Breast epithelium (tissue), 3 donors: ENCODE data around the gene ARHGEF17.

Source experiments
- POLR2A ChIP-seq: fragments of 450-650 bp; IDR thresholded peaks from one replicate; pipeline ENCODE4 v1.6.1; 2016; ENCODE audit warnings: antibody characterized with exemption, mild to moderate bottlenecking, moderate library complexity
- TF ChIP-seq, protein P1 (sequence below), 3 donors: fragments of 450-650 bp; IDR thresholded peaks; one replicate each; pipeline ENCODE4 v1.5.1; 2016 to 2017; ENCODE audit warnings: antibody characterized with exemption in 3 of 3, mild to moderate bottlenecking in 3 of 3, moderate library complexity in 3 of 3

DNA sequence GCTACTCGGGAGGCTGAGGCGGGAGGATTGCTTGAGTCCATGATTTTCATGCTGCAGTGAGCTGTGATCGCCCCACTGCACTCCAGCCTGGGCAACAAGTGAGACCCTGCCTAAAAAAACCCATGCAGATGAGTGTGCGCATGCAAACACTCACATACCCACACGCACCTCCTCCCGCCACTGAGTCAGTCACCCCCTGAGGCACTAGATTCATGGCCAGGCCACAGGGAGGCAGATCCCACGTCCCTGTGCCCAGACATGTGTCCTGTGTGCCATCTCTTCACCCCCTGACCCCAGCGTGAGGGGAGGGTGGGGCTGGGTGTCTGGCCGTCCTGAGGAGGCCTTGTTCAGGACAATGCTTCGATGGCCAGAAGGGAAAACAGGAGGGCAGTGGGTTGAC is 83.6 kb downstream of the ARHGEF17 start:
- no peak for TF ChIP-seq POLR2A
- TF ChIP-seq, protein P1, sequence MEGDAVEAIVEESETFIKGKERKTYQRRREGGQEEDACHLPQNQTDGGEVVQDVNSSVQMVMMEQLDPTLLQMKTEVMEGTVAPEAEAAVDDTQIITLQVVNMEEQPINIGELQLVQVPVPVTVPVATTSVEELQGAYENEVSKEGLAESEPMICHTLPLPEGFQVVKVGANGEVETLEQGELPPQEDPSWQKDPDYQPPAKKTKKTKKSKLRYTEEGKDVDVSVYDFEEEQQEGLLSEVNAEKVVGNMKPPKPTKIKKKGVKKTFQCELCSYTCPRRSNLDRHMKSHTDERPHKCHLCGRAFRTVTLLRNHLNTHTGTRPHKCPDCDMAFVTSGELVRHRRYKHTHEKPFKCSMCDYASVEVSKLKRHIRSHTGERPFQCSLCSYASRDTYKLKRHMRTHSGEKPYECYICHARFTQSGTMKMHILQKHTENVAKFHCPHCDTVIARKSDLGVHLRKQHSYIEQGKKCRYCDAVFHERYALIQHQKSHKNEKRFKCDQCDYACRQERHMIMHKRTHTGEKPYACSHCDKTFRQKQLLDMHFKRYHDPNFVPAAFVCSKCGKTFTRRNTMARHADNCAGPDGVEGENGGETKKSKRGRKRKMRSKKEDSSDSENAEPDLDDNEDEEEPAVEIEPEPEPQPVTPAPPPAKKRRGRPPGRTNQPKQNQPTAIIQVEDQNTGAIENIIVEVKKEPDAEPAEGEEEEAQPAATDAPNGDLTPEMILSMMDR (IDR thresholded peaks at IDR 0.05): no peak
